Osteocyte (in vitro differentiated cells): Measurements from ENCODE around the gene OLFM4. TPM values are rescaled to one million over a fixed set of nuclear protein-coding genes. Genes with fewer than 3 reads are reported as not detected.

ENCODE experiments used
- DNase-seq: peaks from one replicate; pipeline ENCODE4 v3.0.0; 2021; ENCODE audit warnings: mixed read lengths; ENCODE audit not compliant: unreplicated experiment; ENCODE audit errors: extremely low spot score
- H3K27ac Mint-ChIP-seq: one replicate; pipeline ENCODE4 v1.8.0; 2021; ENCODE audit warnings: mild to moderate bottlenecking, mixed read lengths; ENCODE audit not compliant: unreplicated experiment
- H3K27me3 Mint-ChIP-seq: one replicate; pipeline ENCODE4 v1.8.0; 2021; ENCODE audit warnings: mixed read lengths; ENCODE audit not compliant: unreplicated experiment
- H3K36me3 Mint-ChIP-seq: one replicate; pipeline ENCODE4 v1.8.0; 2021; ENCODE audit warnings: mixed read lengths; ENCODE audit not compliant: unreplicated experiment
- H3K4me1 Mint-ChIP-seq: one replicate; pipeline ENCODE4 v1.8.0; 2021; ENCODE audit warnings: mixed read lengths; ENCODE audit not compliant: unreplicated experiment
- H3K4me3 Mint-ChIP-seq: one replicate; pipeline ENCODE4 v1.8.0; 2021; ENCODE audit warnings: mild to moderate bottlenecking, moderate library complexity, mixed read lengths; ENCODE audit not compliant: unreplicated experiment
- H3K9me3 Mint-ChIP-seq: one replicate; pipeline ENCODE4 v1.8.0; 2021; ENCODE audit warnings: mixed read lengths; ENCODE audit not compliant: unreplicated experiment
- CTCF ChIP-seq: fragments of 200-600 bp; sonication (generic); IDR thresholded peaks from 2 replicates; pipeline ENCODE4 v1.5.0; 2021; ENCODE audit warnings: antibody characterized with exemption, mild to moderate bottlenecking, moderate library complexity
- total RNA-seq: library from RNA; stranded (reverse); gene quantifications from 2 replicates; pipeline ENCODE4 v1.2.1, GENCODE V29; 2021

OLFM4 gene
- total RNA-seq, 1 donor from 2014 or later: not detected

GRCh38 chr13:52997951-52998876 is 30.4 kb upstream of the OLFM4 start:
- DNase-seq: no peak
- TF ChIP-seq CTCF: no peak
- H3K9me3 Mint-ChIP-seq: peaks cover 15% of the 10 kb centered on the region
- H3K27me3 Mint-ChIP-seq: no peaks in the 10 kb centered on the region
- H3K4me1 Mint-ChIP-seq: no peaks in the 10 kb centered on the region
- no peak overlapping the region for H3K27ac Mint-ChIP-seq
- H3K4me3 Mint-ChIP-seq: no peak overlapping the region
- H3K36me3 Mint-ChIP-seq: no peaks in the 10 kb centered on the region

DNA sequence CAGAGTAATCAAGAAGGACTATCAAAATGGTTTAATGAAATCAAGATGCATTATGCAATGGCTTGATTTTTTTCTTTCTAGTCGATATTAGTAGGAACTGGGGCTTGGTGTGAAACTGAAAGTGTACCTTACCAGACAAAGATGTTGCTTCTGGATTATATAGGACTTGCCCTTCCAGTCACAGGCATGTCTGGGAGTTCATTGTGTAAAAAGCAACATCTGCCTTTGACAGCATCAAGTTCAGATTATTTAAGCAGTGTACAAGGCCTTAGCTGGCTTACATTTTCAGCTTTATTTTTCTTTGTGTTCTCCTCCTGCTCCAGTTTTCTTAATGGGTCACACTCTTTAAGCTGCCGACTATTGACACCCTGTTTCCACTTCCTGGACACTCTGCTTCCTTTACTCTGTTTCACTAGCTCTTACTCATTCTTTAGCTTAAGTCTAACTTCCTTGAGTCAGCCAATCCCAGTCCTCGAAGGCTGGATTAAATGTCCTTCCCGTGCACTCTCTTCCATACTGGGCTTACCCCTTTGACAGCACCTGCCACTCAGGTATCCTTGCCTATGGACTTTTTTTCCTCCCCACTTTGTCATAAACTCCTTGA is 29.4 kb upstream of the OLFM4 start:
- TF ChIP-seq CTCF: no peak
- H3K9me3 Mint-ChIP-seq: peaks cover 15% of the 10 kb centered on the region
- H3K27me3 Mint-ChIP-seq: no peaks in the 10 kb centered on the region
- DNase-seq: no peak
- H3K4me1 Mint-ChIP-seq: no peaks in the 10 kb centered on the region
- H3K36me3 Mint-ChIP-seq: no peaks in the 10 kb centered on the region
- no peak overlapping the region for H3K4me3 Mint-ChIP-seq
- no peak overlapping the region for H3K27ac Mint-ChIP-seq

DNA sequence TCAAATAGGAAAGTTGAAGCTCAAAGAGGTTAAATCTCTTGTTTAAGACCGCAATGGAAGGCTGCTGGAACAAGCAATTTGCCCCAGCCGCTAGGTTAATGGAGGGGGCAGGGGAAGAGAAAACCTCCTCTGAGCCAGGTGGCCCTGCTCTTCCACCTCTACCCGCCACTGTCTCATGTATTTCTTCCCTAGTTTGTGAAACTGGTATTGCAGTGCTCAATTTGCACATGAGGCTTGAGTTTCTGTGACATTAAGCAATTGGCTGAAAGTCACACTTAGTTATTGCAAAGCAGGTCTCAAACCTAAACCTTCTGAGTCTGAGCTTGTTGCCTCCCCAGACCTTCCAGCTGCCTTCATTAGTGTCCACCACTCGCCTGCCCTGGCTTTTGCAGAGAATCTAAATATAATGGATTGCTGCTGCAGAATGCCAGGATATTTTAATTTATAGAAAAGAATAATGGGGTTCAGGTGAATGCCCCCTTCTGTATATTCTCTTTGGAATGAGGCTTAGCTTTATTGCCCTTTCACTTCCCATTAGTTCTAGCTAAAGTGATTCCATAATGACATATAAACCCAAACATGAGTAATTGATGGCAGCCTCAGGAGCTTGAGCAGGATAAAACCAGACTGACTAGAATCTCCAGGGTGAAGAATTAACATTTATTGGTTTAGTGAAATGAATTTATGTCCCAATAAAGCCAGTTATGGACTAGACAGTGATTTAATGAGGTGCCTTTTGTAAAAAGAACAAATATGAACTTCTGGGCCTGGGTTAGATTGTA is 27.0 kb upstream of the OLFM4 start:
- no peaks in the 10 kb centered on the region for H3K36me3 Mint-ChIP-seq
- H3K27ac Mint-ChIP-seq: no peak overlapping the region
- H3K4me1 Mint-ChIP-seq: no peaks in the 10 kb centered on the region

GRCh38 chr13:53004573-53004972 is 24.0 kb upstream of the OLFM4 start:
- TF ChIP-seq CTCF: no peak
- Mint-ChIP-seq H3K36me3 (no peaks in the 10 kb centered on the region), H3K4me1 (no peaks in the 10 kb centered on the region), H3K9me3 (peaks cover 17% of the 10 kb centered on the region), H3K4me3 (no peak overlapping the region), H3K27ac (no peak overlapping the region), H3K27me3 (no peaks in the 10 kb centered on the region)
- no peak for DNase-seq

More for the DNA sequence above, 27.0 kb upstream of the OLFM4 start:
- TF ChIP-seq CTCF: no peak
- H3K9me3 Mint-ChIP-seq: peaks cover 15% of the 10 kb centered on the region
- no peak for DNase-seq
- H3K27me3 Mint-ChIP-seq: no peaks in the 10 kb centered on the region
- no peak overlapping the region for H3K4me3 Mint-ChIP-seq
